K562 (cell line): ENCODE data around the gene DAAM1.

Experiments
- ARID3B ChIP-seq: fragments of 250-450 bp; sonication (Bioruptor Pico); IDR thresholded peaks from 2 replicates; pipeline ENCODE4 v1.4.0; 2020; ENCODE audit warnings: borderline replicate concordance
- CBFB ChIP-seq: sonication (generic); formaldehyde crosslinking; IDR thresholded peaks from 2 replicates; pipeline ENCODE4 v1.4.0; 2020; ENCODE audit warnings: mild to moderate bottlenecking, missing genetic modification reagents
- CTCF ChIP-seq, 3 experiments: IDR thresholded peaks in 2 of 3; conservative IDR thresholded peaks in 1 of 3; 2 replicates each; pipeline ENCODE4 v1.5.1; 2011 to 2012; ENCODE audit warnings: low read length in 3 of 3, mild to moderate bottlenecking in 3 of 3, control low read depth in 2 of 3, improper control_type of control experiment in 1 of 3, inconsistent platforms in 1 of 3, low read depth in 1 of 3, mixed read lengths in 1 of 3, moderate library complexity in 1 of 3; ENCODE audit not compliant: insufficient read depth in 2 of 3
- EZH2 ChIP-seq: IDR thresholded peaks from 2 replicates; pipeline ENCODE4 v1.6.1; 2012; ENCODE audit warnings: low read depth, mild to moderate bottlenecking, inconsistent platforms, low read length, borderline replicate concordance
- FOS ChIP-seq: IDR thresholded peaks from 3 replicates; pipeline ENCODE4 v1.6.1; 2011; ENCODE audit not compliant: insufficient read length; ENCODE audit errors: extremely low read depth
- FOXA3 ChIP-seq, 2 experiments: fragments of 450-650 bp in 1 of 2; sonication (generic) in 1 of 2; formaldehyde crosslinking; IDR thresholded peaks in 1 of 2; conservative IDR thresholded peaks in 1 of 2; 2 replicates each; pipeline versions ENCODE4 v1.4.0 to v1.8.0; 2020 to 2022; ENCODE audit warnings: mild to moderate bottlenecking in 2 of 2, missing genetic modification reagents in 1 of 2
- HIVEP1 ChIP-seq: fragments of 250-450 bp; sonication (Bioruptor Pico); IDR thresholded peaks from 2 replicates; pipeline ENCODE4 v1.4.0; 2020; ENCODE audit warnings: mild to moderate bottlenecking
- MAX ChIP-seq: sonication (generic); formaldehyde crosslinking; IDR thresholded peaks from 2 replicates; pipeline ENCODE4 v1.9.0; 2022; ENCODE audit warnings: mild to moderate bottlenecking, missing genetic modification reagents
- PRMT5 ChIP-seq: sonication (generic); formaldehyde crosslinking; IDR thresholded peaks from 2 replicates; pipeline ENCODE4 v1.5.0; 2020; ENCODE audit warnings: missing genetic modification reagents
- RAD51 ChIP-seq: fragments of 450-650 bp; IDR thresholded peaks from 2 replicates; pipeline ENCODE4 v1.7.1; 2016; ENCODE audit warnings: low read depth, mild to moderate bottlenecking, borderline replicate concordance
- RHOXF2B ChIP-seq: fragments of 250-450 bp; sonication (Bioruptor Pico); conservative IDR thresholded peaks from 2 replicates; pipeline ENCODE4 v1.5.1; 2021
- ZNF274 ChIP-seq: IDR thresholded peaks from 2 replicates; pipeline ENCODE4 v1.6.1; 2011; ENCODE audit warnings: low read depth, mild to moderate bottlenecking, low read length, moderate library complexity, borderline replicate concordance

- TF ChIP-seq PRMT5 (CRISPR knock-in tag): no peak
- TF ChIP-seq RAD51: no peak
- TF ChIP-seq ARID3B (CRISPR knock-in tag): no peak
- TF ChIP-seq RHOXF2B: no peak
- TF ChIP-seq HIVEP1: no peak
- TF ChIP-seq ZNF274: no peak
- TF ChIP-seq FOS: no peak
- TF ChIP-seq FOXA3 (CRISPR knock-in tag; conservative IDR thresholded peaks at IDR 0.05 in 1 of 2, IDR thresholded peaks at IDR 0.05 in 1 of 2): no peak
- TF ChIP-seq CTCF (IDR thresholded peaks at IDR 0.05 in 2 of 3, conservative IDR thresholded peaks at IDR 0.05 in 1 of 3; ENCODE audit: insufficient read depth in 2 of 3, low read depth in 1 of 3, low read length in 3 of 3): no peak
- no peak for TF ChIP-seq MAX (CRISPR knock-in tag)
- TF ChIP-seq CBFB (CRISPR knock-in tag): no peak
- TF ChIP-seq EZH2: no peak
Measured at GRCh38 chr14:59195912-59196311, 7.4 kb downstream of the DAAM1 start.
